GM12878 (cell line): ENCODE results near the gene ADAMTS5. TPM values are rescaled to one million over a fixed set of nuclear protein-coding genes. Genes with fewer than 3 reads are reported as not detected.

Experiments
- ATAC-seq: fragments of 200-7000 bp; cut with Tn5 transposase; 3 replicates; pipeline ENCODE4 v1.9.1; 2020; ENCODE audit warnings: mild to moderate bottlenecking, moderate library complexity
- BruUV-seq: library from RNA; stranded (reverse); fragments of 400-500 nt; replicated peaks from 2 replicates; lab custom pipeline; 2021; lab: Mats Ljungman, UMichigan
- CTCF ChIA-PET: fragments of 300-600 bp; sonication (Branson Sonifier 250); formaldehyde crosslinking; extraction: SDS; loops from one replicate; lab custom pipeline; 2021; ENCODE audit warnings: inconsistent platforms; lab: Yijun Ruan, JAX
- POLR2A ChIA-PET: fragments of 350-600 bp; formaldehyde crosslinking; extraction: SDS; loops from one replicate; lab custom pipeline; 2021; ENCODE audit warnings: inconsistent platforms; lab: Charles Lee
- RAD21 ChIA-PET: fragments of 300-600 bp; sonication (Branson Sonifier 250); formaldehyde crosslinking; loops from one replicate; lab custom pipeline; 2023; ENCODE audit warnings: antibody characterized with exemption; ENCODE audit not compliant: unreplicated experiment; lab: Charles Lee
- SMC1A ChIA-PET: fragments of 300-600 bp; sonication (Branson Sonifier 250); formaldehyde crosslinking; loops from one replicate; lab custom pipeline; 2023; ENCODE audit not compliant: unreplicated experiment, uncharacterized antibody; lab: Charles Lee
- DNase-seq: peaks from one replicate; pipeline ENCODE4 v3.0.0-alpha.2; 2011; ENCODE audit warnings: low read depth, low spot score
- FAIRE-seq: peaks from 3 replicates; lab custom pipeline; 2011; peaks lifted over from hg19 to GRCh38; lab: Jason Lieb, UNC
- H2AFZ ChIP-seq: 2 replicates; pipeline ENCODE4 v1.6.0; 2011; ENCODE audit warnings: low read depth, low read length, control low read depth; ENCODE audit not compliant: control insufficient read depth
- H3K27ac ChIP-seq: 2 replicates; pipeline ENCODE4 v1.5.1; 2011; ENCODE audit warnings: control low read depth; ENCODE audit not compliant: control insufficient read depth, insufficient read depth
- H3K27me3 ChIP-seq, 2 experiments: replicated peaks in 1 of 2; 2 replicates each; pipeline versions ENCODE4 v1.6.0 to v1.6.1; 2011; ENCODE audit warnings: low read length in 1 of 2; ENCODE audit not compliant: control insufficient read depth in 2 of 2, insufficient read depth in 2 of 2
- H3K36me3 ChIP-seq, 2 experiments: 2 replicates each; pipeline ENCODE4 v1.5.1; 2011; ENCODE audit warnings: low read length in 1 of 2; ENCODE audit not compliant: control insufficient read depth in 2 of 2, insufficient read depth in 2 of 2
- H3K4me1 ChIP-seq: 2 replicates; pipeline ENCODE4 v1.6.1; 2011; ENCODE audit warnings: mild to moderate bottlenecking, low read length, moderate library complexity, mixed read lengths; ENCODE audit not compliant: control insufficient read depth, insufficient read depth
- H3K4me2 ChIP-seq: 2 replicates; pipeline ENCODE4 v1.6.0; 2011; ENCODE audit warnings: control low read depth; ENCODE audit not compliant: control insufficient read depth, insufficient read depth
- H3K4me3 ChIP-seq: fragments of 200-600 bp; sonication (generic); 2 replicates; pipeline ENCODE4 v1.5.1; 2016
- H3K79me2 ChIP-seq: 2 replicates; pipeline ENCODE4 v1.6.0; 2011; ENCODE audit warnings: low read length; ENCODE audit not compliant: control insufficient read depth, insufficient read depth
- H3K9ac ChIP-seq: 2 replicates; pipeline ENCODE4 v1.8.0; 2011; ENCODE audit warnings: low read length, control low read depth, mixed read lengths; ENCODE audit not compliant: control insufficient read depth, insufficient read depth
- H3K9me3 ChIP-seq: replicated peaks from 3 replicates; pipeline ENCODE4 v1.5.1; 2011; ENCODE audit warnings: mild to moderate bottlenecking, low read length; ENCODE audit not compliant: control insufficient read depth, insufficient read depth
- H4K20me1 ChIP-seq: 2 replicates; pipeline ENCODE4 v1.6.0; 2011; ENCODE audit not compliant: control insufficient read depth, insufficient read depth
- BCL11A ChIP-seq: IDR thresholded peaks from 2 replicates; pipeline ENCODE4 v1.6.1; 2011; ENCODE audit warnings: low read depth, low read length
- CREM ChIP-seq: IDR thresholded peaks from 2 replicates; pipeline ENCODE4 v1.6.1; 2014; ENCODE audit warnings: antibody characterized with exemption, low read depth
- ETV6 ChIP-seq, 2 experiments: fragments of 450-650 bp in 1 of 2; IDR thresholded peaks in 1 of 2; conservative IDR thresholded peaks in 1 of 2; 2 replicates each; pipeline ENCODE4 v1.6.1; 2014; ENCODE audit warnings: antibody characterized with exemption in 1 of 2, borderline replicate concordance in 1 of 2, low read depth in 1 of 2, mild to moderate bottlenecking in 1 of 2, moderate library complexity in 1 of 2
- HDAC6 ChIP-seq: fragments of 200-600 bp; sonication (generic); IDR thresholded peaks from one replicate; pipeline ENCODE4 v1.8.0; 2017; ENCODE audit warnings: antibody characterized with exemption; ENCODE audit not compliant: unreplicated experiment
- HSF1 ChIP-seq: fragments of 150-350 bp; IDR thresholded peaks from 2 replicates; pipeline ENCODE4 v1.6.1; 2014; ENCODE audit warnings: mild to moderate bottlenecking, low read depth, low read length
- PKNOX1 ChIP-seq: fragments of 450-650 bp; IDR thresholded peaks from 2 replicates; pipeline ENCODE4 v1.6.1; 2016; ENCODE audit warnings: mild to moderate bottlenecking
- PRDM15 ChIP-seq: fragments of 450-650 bp; formaldehyde crosslinking; IDR thresholded peaks from 2 replicates; pipeline ENCODE4 v1.4.0; 2020; ENCODE audit warnings: mild to moderate bottlenecking, moderate library complexity
- SKIL ChIP-seq: fragments of 450-650 bp; IDR thresholded peaks from 2 replicates; pipeline ENCODE4 v1.6.1; 2017; ENCODE audit warnings: mild to moderate bottlenecking, low read depth, inconsistent platforms; ENCODE audit not compliant: poor library complexity, severe bottlenecking
- STAT3 ChIP-seq: IDR thresholded peaks from 2 replicates; pipeline ENCODE4 v1.6.1; 2011; ENCODE audit warnings: low read depth, low read length, improper control_type of control experiment
- ZBTB4 ChIP-seq: fragments of 450-650 bp; formaldehyde crosslinking; IDR thresholded peaks from 2 replicates; pipeline ENCODE4 v1.4.0; 2022; ENCODE audit warnings: mild to moderate bottlenecking, moderate library complexity
- ZNF217 ChIP-seq: fragments of 450-650 bp; IDR thresholded peaks from 2 replicates; pipeline ENCODE4 v1.6.1; 2017; ENCODE audit warnings: antibody characterized with exemption, mild to moderate bottlenecking
- WGBS: methylation state at CpG from one replicate; pipeline ENCODE4 v1.1.6; 2016; ENCODE audit warnings: low lambda C conversion rate; ENCODE audit not compliant: insufficient replicate concordance, insufficient coverage; ENCODE audit errors: missing lambda C conversion rate; 5-methylcytosine and 5-hydroxymethylcytosine counted together
- in situ Hi-C: fragments of 300-500 bp; cut with MboI; formaldehyde crosslinking; loops from 9 replicates; pipeline ENCODE4 v1.14.3; 2018; ENCODE audit warnings: mixed read lengths
- intact Hi-C: fragments of 100-400 bp; cut with micrococcal nuclease; formaldehyde crosslinking; loops from one replicate; pipeline ENCODE4 v1.14.2; 2022; ENCODE audit not compliant: unreplicated experiment
- polyA plus RNA-seq, 11 experiments: library from polyadenylated mRNA; depleted of rRNA in 4 of 11; unstranded in 6 of 11; stranded (reverse) in 5 of 11; fragments of >200 nt; fragmentation: Nextera tagmentation in 4 of 11; fragmentation: Illumina TruSeq in 1 of 11; extraction: Ambion mirVana in 4 of 11; extraction: Trizol in 1 of 11; gene quantifications; 1 replicate in 1 of 11; 2 replicates in 10 of 11; pipeline versions ENCODE4 v1.2.1 to v1.2.3, GENCODE V29; 2011 to 2016; ENCODE audit warnings: inconsistent platforms in 2 of 11, missing spikeins in 2 of 11, low read depth in 1 of 11
- total RNA-seq, 4 experiments: library from RNA; depleted of rRNA in 3 of 4; stranded (reverse); fragments of >200 nt in 3 of 4; fragmentation: Illumina TruSeq in 1 of 4; extraction: Trizol in 1 of 4; gene quantifications; 2 replicates each; pipeline versions ENCODE4 v1.2.1 to v1.2.3, GENCODE V29; 2013 to 2021

The ADAMTS5 gene
- total and polyA plus RNA-seq, 10 of the 15 experiments (the other 5 are each of a cell fraction or from before 2014, with no cell fraction given), result not detected

GRCh38 chr21:26945916-26946675, 20.8 kb downstream of the ADAMTS5 start:
- H3K79me2 ChIP-seq, result no peaks in the 10 kb centered on the region
- ATAC-seq, result no peak
- H3K9me3 ChIP-seq, result no peaks in the 10 kb centered on the region
- intact Hi-C loops (no loop called here), in situ Hi-C loops (no loop called here)
- H3K4me2 ChIP-seq, result no peak overlapping the region
- H3K36me3 ChIP-seq, result no peaks in the 10 kb centered on the region
- H3K4me3 ChIP-seq, result no peak overlapping the region
- FAIRE-seq, result no peak
- no peaks in the 10 kb centered on the region for H3K4me1 ChIP-seq
- ChIA-PET POLR2A (no interaction called here), CTCF (no interaction called here), SMC1A (no interaction called here), RAD21 (no interaction called here)
- H2AFZ ChIP-seq, result no peak overlapping the region
- H3K27me3 ChIP-seq, result no peaks in the 10 kb centered on the region
- H3K9ac ChIP-seq, result no peak overlapping the region
- whole genome bisulfite sequencing, result 60% methylated on average over 13 of the region's 13 CpGs
- no peak for DNase-seq
- no peaks in the 10 kb centered on the region for H4K20me1 ChIP-seq
- BruUV-seq, result no TSS peak
- H3K27ac ChIP-seq, result no peak overlapping the region
- TF ChIP-seq CREM (no peak), ZNF217 (no peak), STAT3 (no peak), ETV6 (conservative IDR thresholded peaks at IDR 0.05 in 1 of 2, IDR thresholded peaks at IDR 0.05 in 1 of 2; ENCODE audit: borderline replicate concordance in 1 of 2, low read depth in 1 of 2) (no peak), BCL11A (no peak), HSF1 (no peak), HDAC6 (no peak), PKNOX1 (no peak), ZBTB4 (CRISPR knock-in tag) (no peak), SKIL (no peak), PRDM15 (CRISPR knock-in tag) (no peak)
